Daoy (cell line): ENCODE results near the gene HSFY1. TPM values are rescaled to one million over a fixed set of nuclear protein-coding genes. Genes with fewer than 3 reads are reported as not detected.
"Not testable (repeated sequence)": the region's sequence is repeated elsewhere in the genome, so short reads cannot be mapped to it uniquely, and the experiment has no call there.

Source experiments
- DNase-seq: peaks from one replicate; pipeline ENCODE4 v3.0.0-alpha.2; 2015; ENCODE audit warnings: low read depth
- total RNA-seq: library from RNA; depleted of rRNA; stranded (reverse); fragments of >200 nt; shearing (Covaris generic); gene quantifications from 2 replicates; pipeline ENCODE4 v1.2.3, GENCODE V29; 2014; rRNA removed

The HSFY1 gene, protein sequence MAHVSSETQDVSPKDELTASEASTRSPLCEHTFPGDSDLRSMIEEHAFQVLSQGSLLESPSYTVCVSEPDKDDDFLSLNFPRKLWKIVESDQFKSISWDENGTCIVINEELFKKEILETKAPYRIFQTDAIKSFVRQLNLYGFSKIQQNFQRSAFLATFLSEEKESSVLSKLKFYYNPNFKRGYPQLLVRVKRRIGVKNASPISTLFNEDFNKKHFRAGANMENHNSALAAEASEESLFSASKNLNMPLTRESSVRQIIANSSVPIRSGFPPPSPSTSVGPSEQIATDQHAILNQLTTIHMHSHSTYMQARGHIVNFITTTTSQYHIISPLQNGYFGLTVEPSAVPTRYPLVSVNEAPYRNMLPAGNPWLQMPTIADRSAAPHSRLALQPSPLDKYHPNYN
- not detected in 2 replicates for total RNA-seq

DNA sequence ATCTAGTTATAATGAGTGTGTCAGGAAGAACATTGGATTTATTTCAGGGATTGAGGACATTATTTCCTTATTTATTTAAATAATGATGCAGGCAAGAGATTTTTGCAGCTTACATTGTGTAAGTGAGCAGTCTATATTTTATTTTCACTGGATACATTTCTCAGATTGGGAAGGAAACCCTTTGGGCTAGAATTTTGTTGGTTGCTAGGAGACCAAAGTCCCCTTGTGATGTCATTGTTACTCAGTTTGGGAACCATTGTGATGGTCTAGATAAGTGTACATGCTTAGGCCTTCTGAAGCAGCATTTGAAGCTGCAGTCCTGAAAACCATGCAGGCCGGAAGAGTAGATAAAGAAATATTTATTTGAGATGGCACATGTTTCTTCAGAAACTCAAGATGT, at the start of gene HSFY1:
Gene HSFY1, plus strand, starts transcription at position 301 of the 400 bp plus-strand sequence. Its CDS starts 68 bp downstream, at position 369.
- not testable (repeated sequence) for DNase-seq

DNA sequence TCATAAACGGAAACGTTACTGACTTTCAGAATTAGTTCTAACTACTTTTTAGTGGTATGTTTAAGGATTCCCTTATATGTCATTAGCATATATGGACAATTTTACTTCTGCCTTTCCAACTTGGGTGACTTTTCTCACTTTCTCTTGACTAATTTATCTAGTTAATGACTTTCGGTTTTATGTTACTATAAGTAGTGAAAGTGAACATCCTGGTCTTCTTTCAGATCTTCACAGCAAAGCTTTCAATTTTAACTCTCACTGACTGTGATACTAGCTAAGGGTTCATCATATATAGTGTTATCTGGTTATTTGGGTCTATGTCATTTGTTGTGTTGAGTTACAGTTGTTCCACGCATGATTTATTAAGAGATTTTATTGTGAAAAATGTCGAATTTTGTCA, 42.3 kb upstream of the HSFY1 start:
- not testable (repeated sequence) for DNase-seq

DNA sequence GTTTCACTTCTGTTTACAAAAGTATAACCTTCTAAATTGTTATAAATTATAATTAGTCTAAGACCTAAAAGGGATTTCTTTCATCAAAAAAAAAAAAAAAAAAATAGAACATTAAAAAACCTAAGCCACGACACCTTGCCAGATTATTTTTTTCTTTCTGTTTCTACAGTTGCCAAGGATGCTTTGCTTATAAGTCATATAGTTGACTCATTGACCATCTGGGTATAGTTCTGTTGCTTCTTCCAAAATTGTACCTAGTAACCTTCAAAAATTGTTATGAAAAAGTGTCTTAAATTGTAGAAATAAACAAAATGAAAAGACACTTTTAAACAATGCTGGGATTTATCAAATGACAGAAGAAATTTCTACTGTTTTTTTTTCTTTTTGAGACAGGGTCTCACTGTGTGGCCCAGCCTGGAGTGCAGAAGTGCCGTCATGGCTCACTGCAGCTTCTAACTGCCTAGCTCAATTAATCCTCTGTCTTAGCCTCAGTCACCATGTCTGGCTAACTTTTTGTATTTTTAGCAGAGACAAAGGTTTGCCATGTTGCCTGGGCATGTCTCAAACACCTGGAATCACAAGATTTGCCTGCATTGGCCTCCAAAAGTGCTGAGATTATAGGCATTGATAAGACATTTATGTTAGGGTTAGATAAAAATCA, 15.4 kb upstream of the HSFY1 start:
- not testable (repeated sequence) for DNase-seq

DNA sequence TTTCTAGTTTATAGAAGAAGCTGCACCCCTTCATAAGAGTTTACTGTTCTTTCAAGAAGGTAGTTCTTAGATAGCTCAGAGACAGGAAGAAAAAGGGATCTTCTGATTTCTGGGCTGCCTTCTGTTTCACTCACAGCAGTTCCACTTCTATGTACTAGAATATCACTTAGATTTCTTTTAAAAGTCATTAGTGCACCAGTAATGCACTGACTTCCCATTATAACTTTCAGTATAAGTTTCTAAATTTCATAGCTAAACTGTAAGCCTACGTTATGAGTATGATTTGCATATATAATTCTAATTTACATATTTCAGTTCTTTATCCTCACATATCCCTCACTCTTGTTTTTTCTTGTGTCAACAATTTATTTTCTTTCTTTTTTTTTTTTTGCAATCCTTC, 7.6 kb upstream of the HSFY1 start:
- DNase-seq = not testable (repeated sequence)

DNA sequence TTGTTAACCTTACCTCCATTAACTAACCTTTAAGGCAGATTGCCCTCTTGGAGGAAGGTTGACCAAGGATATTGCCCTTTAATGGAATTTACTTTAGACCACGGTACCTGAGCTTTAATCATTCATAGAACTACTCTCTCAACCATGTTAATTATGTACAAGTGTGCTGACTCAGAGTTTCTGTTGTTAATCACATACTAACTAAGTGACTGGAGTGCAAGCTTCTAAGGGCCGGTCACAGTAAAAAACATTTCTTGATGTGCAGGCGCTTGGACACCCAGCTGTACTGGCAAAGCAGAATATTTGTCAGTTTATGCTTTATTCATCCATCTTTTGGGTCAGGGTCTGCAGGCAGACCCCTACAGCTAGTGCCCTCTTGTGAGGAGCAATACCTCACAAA, 6.6 kb downstream of the HSFY1 start:
- DNase-seq = not testable (repeated sequence)

DNA sequence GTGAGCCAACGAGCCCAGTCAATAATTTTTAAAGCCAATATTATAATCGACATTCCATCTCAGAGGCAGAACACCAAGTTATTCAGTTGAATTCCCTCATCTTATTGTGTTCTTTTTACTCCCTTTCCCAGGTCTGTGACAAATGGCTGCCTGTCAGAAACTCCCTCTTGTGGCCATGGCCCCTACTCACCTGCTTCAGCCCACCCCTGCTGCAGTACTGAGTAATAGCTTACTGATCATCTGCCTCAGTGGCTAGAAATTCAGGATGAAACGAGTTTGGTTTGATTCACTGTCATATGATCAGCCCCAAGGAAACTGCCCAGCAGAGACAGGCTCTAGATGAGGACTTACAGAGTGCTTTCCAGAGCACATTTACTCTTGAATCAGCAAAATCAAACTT, 19.4 kb downstream of the HSFY1 start:
- DNase-seq = not testable (repeated sequence)

Other genes starting within 250 kb of the HSFY1 start
- not detected in 2 replicates for gene HSFY2, start 227.0 kb downstream of the HSFY1 start, total RNA-seq